GDM1 (cell line): Measurements from ENCODE around the gene CAPN1.
"Not testable (repeated sequence)": the region's sequence is repeated elsewhere in the genome, so short reads cannot be mapped to it uniquely, and the experiment has no call there.

ENCODE experiments used
- DNase-seq: peaks from one replicate; lab custom pipeline; 2025; lab: John Stamatoyannopoulos, UW

The CAPN1 gene

GRCh38 chr11:65217441-65218423, 36.0 kb downstream of the CAPN1 start:
- DNase-seq, result no peak

DNA sequence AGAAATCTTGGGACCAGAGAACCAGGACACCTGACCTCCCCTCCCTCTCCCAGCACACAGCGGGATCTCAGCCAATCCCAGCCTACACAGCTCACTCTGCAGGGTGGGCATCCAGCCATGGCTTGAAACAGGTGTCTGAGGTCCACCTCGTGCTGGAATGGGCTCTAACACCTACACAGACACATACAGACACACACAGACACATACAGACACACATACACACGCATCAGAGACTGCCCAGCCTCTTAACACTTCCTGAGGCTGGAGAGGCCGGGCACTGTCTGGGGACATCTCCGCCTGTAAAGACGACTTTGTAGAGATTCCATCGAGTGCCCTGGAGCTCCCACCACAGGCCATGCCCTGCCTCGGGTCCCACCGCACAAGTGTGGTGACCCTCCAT, 36.7 kb downstream of the CAPN1 start:
- DNase-seq, result no peak

DNA sequence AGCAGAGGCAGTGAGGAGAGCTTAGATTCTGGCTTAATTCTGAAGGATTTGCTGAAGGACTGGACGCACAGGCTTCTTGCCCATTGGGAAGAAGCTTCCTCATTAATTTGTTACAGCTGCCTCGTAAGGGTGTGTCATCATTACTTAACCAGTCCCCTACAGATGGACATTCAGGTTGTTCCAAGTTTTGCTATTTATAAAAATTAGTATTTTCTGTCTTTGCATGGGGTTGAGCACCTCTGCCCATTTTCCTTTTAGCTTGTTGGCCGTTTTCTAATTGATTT, 38.1 kb downstream of the CAPN1 start:
- DNase-seq, result no peak

DNA sequence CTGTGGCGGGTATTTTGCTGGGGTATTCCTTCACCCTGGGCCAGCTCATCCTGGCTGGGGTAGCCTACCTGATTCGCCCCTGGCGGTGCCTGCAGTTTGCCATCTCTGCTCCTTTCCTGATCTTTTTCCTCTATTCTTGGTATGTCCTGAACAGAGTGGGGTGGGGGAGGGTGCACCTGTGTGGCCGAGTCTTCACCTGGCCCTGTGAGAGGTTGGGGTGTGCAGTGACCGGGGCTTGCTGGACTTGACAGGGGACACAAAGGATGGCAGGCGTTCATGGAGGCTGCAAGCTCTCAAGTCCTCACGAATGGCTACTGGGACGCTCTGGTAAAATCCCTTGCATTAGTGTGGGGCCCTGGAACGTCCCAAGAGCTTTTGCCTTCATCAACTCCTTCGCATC, 39.3 kb downstream of the CAPN1 start:
- no peak for DNase-seq

DNA sequence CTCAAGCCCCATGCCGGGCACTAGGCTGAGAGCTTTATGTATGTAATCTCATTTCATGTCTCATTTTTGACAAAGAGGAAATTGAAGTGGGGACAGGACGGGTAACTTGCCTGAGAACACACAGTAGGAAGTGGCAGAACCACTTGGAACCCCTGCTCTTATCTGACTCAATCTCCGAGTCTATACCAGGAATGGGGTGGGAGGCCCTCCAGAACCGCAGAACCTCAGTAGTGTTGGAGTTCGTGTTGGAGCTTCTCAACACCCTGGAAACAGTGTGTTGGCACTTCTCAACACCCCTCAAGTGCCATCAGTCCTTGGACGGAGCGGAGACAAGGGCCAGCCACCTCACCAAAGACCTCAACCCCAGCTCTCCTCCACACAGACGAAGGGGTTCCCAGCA, 41.3 kb downstream of the CAPN1 start:
- DNase-seq, result no peak

DNA sequence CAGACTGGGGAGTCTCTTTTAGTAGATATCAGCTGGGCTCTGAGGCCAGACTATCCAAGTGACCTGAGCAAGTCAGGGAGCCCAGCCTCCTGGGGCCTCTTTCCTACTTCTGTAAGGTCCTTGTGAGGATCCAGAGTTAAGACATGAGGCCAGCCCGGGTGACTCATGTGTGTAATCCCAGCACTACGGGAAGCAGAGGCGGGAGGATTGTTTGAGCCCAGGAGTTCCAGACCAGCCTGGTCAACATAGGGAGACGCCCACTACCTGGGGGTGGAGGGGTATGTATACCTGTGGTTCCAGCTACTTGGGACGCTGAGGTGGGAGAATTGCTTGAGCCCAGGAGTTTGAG, 43.2 kb downstream of the CAPN1 start:
- DNase-seq, result no peak

- DNase-seq, result peak; percentile 43
These were observed 43.8 kb downstream of the CAPN1 start for GRCh38 chr11:65225279-65226102.

- no peak for DNase-seq
These were observed 44.3 kb downstream of the CAPN1 start for GRCh38 chr11:65226103-65226442.

GRCh38 chr11:65227879-65228278, 46.2 kb downstream of the CAPN1 start:
- no peak for DNase-seq

DNA sequence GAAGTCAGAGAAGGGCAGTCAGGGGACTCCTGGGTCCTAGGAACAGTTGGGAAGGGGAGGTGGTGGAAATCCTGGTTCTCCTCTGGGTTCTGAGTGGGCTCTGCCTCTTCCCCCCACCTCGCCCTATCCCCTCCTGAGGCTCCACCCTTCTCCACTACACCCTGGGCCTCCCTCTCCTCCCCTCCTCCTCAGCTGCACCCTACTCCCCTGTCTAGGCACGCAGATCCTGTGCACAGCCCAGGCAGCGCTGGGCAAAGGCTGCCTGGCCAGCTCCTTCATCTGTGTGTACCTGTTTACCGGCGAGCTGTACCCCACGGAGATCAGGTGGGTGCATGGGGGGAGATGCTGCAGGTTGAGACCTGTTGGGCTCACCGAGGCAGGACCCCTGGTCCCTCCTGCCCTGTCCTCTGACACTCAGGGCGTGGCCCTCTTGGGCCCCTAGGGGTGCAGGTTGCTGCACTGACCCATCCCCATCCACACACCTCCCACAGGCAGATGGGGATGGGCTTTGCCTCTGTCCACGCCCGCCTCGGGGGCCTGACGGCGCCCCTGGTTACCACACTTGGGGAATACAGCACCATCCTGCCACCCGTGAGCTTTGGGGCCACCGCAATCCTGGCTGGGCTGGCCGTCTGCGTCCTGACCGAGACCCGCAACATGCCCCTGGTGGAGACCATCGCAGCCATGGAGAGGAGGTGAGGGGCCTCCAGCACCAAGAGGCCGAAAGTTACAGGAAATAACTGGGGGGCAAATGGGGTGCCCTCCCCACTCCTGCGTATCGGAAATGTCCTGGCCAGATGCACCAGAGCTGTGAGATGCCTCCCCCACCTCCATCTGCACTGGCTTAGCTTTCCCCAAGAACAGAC, 54.7 kb downstream of the CAPN1 start:
- DNase-seq, result no peak

DNA sequence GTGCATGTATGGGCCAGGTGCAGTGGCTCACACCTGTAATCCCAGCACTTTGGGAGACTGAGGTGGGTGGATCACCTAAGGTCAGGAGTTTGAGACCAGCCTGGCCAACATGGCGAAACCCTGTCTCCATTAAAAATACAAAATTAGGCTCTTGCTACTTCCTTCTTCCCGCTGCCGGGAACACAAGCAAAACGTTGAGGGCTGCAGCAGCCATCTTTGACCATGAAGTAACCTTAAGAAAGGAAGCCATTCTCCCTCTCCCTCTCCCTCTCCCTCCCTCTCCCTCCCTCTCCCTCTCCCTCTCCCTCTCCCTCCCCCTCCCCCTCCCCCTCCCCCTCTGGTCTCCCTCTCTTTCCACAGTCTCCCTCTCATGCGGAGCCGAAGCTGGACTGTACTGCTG, 56.6 kb downstream of the CAPN1 start:
- DNase-seq, result not testable (repeated sequence)

DNA sequence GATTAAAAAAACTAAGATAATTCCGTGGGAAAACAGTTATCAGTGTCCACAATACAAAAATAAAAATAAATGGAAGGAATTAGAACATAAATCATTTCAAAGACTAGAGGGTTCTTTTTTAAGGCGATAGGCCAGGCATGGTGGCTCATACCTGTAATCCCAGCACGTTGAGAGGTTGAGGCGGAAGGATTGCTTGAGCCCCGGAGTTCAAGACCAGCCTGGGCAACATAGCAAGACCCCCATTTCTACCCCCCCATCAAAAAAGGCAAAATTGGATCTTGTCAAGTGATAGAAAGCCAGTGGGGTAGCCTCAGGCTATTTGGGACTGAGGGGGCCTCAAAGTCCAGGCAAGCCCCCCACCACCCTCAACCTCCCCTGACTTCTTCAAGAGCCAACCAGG, 59.4 kb downstream of the CAPN1 start:
- no peak for DNase-seq

DNA sequence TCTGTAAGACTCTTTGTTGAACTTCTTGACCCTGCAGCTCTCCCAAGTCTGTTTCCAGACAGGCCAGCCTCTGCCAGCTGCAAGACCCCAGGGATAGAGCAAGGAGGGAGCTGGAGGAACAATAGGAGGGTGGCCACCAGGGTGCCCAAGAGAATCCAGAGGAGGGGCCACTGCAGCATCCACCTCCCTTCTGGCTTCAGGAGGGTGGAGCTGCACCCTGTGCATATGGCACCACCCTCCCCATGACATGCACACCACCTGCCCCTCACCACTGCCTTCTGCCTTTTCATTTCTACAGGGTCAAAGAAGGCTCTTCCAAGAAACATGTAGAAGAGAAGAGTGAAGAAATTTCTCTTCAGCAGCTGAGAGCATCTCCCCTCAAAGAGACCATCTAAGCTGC, 60.0 kb downstream of the CAPN1 start:
- no peak for DNase-seq

DNA sequence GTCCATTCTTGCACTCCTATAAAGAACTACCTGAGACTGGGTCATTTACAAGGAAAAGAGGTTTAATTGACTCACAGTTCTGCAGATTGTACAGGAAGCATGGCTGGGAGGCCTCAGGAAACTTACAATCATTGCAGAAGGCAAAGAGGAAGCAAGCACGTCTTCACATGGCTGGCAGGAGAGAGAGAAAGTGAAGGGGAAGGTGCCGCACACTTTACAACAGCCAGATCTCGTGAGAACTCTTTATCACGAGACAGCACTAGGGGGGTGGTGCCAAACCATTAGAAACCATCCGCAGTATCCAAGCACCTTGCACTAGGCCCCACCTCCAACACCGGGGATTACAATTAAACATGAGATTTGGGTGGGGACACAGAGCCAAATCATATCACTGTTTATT, 60.7 kb downstream of the CAPN1 start:
- DNase-seq, result no peak

GRCh38 chr11:65243797-65244196, 62.1 kb downstream of the CAPN1 start:
- DNase-seq, result no peak

GRCh38 chr11:65245046-65245445, 63.3 kb downstream of the CAPN1 start:
- DNase-seq, result not testable (repeated sequence)

DNA sequence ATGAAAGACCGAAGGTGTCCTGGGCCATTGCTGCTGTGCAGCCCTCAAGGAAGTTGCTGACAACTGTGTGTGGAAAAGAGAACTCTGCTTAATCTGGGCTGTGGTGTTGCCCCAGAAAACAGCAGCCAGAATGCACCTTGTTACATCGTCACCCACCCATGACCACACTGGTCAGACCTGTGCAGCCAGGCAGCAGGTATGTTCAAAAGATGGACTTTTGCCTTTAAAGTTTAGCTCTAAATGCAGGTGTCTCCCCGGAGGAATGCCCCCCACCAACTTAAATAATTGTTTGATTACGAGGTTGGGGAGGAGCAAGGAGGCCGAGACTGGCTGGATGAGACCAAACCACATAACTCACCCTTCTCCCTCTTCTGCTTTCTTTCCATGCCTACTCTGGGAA, 64.8 kb downstream of the CAPN1 start:
- no peak for DNase-seq

DNA sequence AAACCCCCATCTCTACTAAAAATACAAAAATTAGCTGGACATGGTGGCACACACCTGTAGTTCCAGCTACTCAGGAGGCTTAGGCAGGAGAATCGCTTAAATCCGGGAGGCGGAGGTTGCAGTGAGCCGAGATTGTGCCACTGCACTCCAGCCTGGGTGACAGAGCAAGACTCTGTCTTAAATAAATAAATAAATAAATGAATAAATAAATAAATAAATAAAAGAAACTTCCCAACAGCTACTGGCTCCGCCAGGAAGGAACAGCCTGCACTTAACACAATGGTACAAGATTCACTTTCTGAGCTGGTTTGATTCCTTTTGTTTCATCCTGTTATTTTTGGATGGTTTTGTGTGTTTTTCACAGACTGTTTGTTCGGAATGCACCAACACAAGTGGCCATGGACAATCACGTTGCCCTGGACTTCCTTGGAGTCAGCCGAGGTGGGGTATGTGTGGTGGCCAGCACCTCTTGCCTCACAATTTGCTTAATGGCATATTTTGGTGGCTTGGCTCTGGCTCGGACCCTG, 66.5 kb downstream of the CAPN1 start:
- DNase-seq, result not testable (repeated sequence)

DNA sequence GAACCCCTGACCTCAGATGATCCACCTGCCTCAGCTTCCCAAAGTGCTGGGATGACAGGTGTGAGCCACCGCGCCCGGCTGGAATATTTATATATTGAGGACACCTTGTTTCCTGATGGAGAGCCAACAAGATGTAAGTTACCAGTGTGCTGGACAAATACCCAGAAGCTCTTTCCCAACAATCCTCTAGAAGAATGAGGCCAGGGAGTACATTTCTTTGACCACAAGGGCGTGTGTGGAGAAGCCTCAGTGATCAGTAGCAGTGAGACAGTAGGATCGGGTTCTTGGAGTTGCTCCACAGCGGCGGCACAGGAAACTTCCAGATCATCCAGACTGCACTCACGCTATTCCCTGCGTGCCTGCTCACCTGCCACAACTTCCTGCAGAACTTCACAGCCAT, 69.7 kb downstream of the CAPN1 start:
- no peak for DNase-seq

DNA sequence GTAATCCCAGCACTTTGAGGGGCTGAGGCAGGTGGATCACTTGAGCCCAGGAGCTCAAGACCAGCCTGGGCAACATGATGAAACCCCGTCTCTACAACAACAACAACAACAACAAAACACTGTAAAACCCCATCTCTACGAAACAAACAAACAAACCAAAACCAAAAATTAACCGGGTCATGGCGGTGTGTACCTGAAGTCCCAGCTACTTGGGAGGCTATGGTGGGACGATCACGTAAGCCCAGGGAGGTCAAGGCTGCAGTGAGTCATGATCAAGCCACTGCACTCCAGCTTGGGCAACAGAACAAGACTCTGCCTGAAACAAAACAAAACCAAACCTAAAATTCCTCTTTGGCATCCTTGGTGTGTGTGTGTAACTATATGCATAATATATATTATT, 73.0 kb downstream of the CAPN1 start:
- DNase-seq, result no peak

DNA sequence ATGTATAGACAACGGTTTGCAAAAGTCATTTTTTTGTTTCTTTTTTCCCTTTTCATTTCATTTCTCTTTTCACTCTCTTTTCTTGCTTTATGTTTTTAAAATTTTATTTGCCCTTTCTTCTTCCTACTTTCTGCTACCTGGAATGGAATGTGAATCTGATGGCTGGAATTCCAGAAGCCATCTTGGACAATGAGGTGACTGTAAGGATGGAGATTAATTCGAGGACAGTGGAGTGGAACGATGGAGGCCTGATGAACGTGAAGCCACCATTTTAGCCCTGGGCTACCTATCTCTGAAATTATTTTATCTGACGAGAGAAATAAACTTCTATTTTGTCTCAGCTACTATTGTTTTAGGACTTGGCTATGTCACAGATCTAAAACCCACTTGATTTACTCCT, 77.3 kb downstream of the CAPN1 start:
- no peak for DNase-seq

DNA sequence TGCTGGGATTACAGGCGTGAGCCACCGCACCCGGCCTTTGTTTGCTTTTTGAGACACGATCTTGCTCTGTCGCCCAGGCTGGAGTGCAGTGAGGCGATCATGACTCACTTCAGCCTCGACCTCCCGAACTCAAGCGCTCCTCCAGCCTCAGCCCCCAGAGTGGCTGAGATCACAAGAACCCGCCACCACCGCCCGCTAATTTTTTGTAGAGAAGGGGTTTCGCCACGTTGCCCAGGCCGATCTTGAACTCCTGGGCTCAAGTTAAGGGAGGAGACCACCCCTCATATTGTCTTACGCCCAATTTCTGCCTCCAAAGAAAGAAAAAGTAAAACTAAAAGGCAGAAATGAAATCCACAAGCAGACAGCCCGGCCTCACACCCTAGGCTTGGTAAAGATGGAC, 78.6 kb downstream of the CAPN1 start:
- DNase-seq, result no peak
